Measurements from ENCODE around the gene ING1.
"Not testable (repeated sequence)": the region's sequence is repeated elsewhere in the genome, so short reads cannot be mapped to it uniquely, and the experiment has no call there.

The ING1 gene

DNA sequence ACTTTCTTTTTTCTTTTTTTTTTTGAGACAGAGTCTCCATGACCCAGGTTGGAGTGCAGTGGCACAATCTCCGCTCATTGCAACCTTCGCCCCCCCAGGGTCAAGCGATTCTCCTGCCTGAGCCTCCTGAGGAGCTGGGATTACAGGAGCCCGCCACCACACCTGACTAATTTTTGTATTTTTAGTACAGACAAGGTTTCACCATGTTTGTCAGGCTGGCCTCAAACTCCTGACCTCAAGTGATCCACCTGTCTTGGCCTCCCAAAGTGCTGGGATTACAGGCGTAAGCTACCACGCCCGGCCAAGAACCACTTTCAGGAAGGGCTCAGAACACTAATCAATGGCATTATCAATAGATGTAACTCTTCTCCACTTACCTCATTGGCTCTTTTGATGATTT lies 12.4 kb upstream of the ING1 start:
- not testable (repeated sequence) for H3K4me3 Mint-ChIP-seq; DNase-seq (ENCODE audit: low spot score in 2 of 2); H3K27me3 Mint-ChIP-seq; H3K9me3 Mint-ChIP-seq; ATAC-seq (ENCODE audit: low read depth); H3K27ac Mint-ChIP-seq
- H3K4me1 Mint-ChIP-seq = peaks cover 33% of the 10 kb centered on the region
- H3K36me3 Mint-ChIP-seq = peaks cover 32% of the 10 kb centered on the region

DNA sequence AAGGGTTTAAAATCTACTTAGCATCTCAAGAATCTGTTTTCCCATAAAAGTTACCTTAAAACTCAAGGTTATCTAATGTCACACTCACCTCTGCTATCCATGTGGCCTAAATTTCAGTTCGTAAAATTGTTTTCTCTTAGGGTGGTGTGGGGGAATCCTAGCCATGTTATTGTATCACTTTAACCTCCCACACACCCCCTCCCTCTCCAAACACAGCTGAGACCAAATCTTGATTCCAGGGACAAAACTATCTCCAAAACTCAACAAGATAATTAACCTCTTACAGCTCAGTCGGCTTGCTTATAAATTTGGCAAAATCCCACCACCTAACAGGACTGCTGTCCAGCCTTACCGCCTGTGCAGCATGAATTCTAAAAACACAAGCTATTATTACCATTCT lies 11.4 kb upstream of the ING1 start:
- Mint-ChIP-seq H3K4me1 (peaks cover 37% of the 10 kb centered on the region), H3K27ac (peak overlapping the region; percentile 62), H3K4me3 (no peak overlapping the region), H3K9me3 (no peaks in the 10 kb centered on the region), H3K27me3 (no peaks in the 10 kb centered on the region), H3K36me3 (peaks cover 27% of the 10 kb centered on the region)
- DNase-seq (ENCODE audit: low spot score in 2 of 2) (no peak), ATAC-seq (ENCODE audit: low read depth) (no peak)

DNA sequence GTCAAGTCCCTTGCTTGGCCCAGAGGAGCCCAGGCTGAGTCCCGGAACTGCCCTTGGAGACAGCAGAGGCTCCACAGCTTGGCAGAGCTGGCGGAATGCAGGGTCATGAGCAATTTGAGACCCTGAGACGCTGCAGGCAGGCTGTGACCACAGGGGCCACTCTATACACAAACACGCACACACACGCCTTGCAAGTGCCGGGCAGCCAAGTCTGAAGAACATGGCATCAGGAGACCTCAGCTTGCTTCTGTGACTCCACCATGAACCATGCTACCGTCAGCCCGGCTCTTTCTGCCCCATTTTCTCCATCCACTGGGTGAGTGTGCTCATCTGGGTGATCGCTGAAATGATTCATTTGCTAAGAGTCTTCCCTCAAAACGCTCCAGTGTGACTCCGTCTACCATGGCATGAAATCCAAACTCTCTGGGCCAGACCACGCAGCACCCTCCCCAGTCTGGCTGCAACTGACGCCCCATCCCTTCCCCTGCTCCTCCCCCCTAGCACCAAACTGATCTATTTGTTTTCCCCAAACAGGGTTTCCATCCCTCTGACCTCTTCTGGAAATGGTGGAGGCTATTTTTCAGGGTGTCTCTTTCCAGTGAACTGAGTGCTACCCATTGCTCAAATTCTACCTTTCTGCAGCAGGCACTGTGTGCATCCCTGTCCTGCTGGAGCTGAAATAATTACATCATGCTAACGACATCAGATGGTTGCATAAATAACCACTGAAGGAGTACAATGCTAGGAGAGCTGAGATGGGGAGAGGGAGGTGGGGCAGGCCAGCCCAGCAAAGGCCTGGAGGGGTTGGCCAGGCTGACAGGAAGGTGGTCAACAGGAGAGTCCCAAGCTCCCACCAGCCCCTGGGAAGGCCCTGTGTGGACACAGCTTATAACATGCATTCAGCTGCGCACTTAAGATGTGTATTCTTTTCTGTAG lies 10.6 kb upstream of the ING1 start:
- peaks cover 26% of the 10 kb centered on the region for H3K36me3 Mint-ChIP-seq
- H3K27me3 Mint-ChIP-seq = no peaks in the 10 kb centered on the region
- H3K27ac Mint-ChIP-seq = peak overlapping the region; percentile 62
- peak overlapping the region; percentile 41 for H3K4me3 Mint-ChIP-seq
- peaks cover 35% of the 10 kb centered on the region for H3K4me1 Mint-ChIP-seq
- ATAC-seq (ENCODE audit: low read depth) = no peak
- no peaks in the 10 kb centered on the region for H3K9me3 Mint-ChIP-seq
- no peak for DNase-seq (ENCODE audit: low spot score in 2 of 2)

DNA sequence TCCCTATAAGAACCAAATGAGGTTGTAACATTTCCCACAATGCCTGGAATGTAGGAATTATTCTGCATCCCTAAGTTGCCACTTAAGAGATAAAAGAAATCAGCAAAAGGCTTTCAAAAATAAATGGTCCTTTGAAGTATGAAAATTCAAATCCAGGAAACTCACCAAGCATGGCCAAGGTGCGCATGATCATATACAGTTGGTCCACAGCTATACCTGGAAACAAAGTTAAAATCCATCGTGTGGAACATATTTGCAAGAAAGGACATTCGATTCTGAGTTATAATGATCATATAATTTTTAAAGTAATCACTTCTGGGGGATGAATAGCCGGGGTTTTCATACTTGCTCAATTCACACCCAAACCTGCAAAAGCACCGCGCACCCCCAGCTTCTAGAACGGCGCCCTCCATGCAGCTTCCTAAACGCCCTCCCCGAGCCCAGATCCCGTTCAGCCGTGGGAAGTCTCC lies 8.1 kb upstream of the ING1 start:
- Mint-ChIP-seq H3K27ac (peak overlapping the region; percentile 83), H3K4me1 (peaks cover 26% of the 10 kb centered on the region), H3K9me3 (no peaks in the 10 kb centered on the region), H3K36me3 (peaks cover 10% of the 10 kb centered on the region), H3K27me3 (no peaks in the 10 kb centered on the region), H3K4me3 (peak overlapping the region; percentile 91)
- DNase-seq (ENCODE audit: low spot score in 2 of 2) (no peak), ATAC-seq (ENCODE audit: low read depth) (no peak)

DNA sequence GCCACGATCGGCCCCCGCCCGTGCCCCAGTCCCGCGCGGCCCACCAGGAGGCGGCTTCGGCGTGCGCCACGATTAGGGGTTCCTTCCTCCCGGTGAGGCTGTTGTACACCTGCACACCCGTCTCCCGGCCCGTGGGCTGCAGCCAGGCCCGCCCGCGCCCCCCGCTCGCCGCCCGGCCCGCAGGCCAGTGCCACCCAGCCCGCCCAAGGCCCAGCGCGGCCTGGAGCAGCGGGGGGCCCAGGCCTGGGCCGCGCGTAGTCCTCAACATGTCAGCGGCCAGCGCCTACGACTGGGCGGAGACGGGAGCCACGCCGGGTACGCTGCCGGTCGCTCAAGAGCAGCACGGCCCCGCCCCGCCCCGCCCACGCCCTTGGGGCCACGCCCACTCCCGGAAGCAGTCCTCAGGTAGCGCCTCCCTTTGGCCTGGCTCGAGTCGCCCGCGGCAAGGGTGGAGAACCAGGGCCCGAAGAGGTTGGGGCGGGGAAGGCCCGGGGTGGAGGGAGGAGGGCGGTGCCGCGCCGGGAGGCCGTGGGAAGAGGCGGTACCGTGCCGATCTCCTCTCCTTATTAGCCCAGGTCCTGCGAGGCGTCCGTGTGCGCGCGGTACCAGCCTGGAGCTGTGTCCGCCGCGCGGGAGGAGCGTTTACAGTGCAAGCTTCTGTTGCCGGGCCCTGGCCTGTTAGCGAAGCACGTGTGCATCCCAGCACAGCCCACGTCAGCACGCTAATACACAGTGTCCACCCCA lies 7.5 kb upstream of the ING1 start, which contains the start of gene CARS2:
CARS2 (minus strand) TSS at position 291 of the 744 bp plus-strand sequence; CDS start at position 268, 23 bp downstream.
- peaks cover 10% of the 10 kb centered on the region for H3K36me3 Mint-ChIP-seq
- H3K9me3 Mint-ChIP-seq = no peaks in the 10 kb centered on the region
- DNase-seq (ENCODE audit: low spot score in 2 of 2) = peak; percentile 77 to 78
- H3K4me3 Mint-ChIP-seq = peak within 1 kb of the TSS; percentile 91
- H3K27ac Mint-ChIP-seq = peak within 1 kb of the TSS; percentile 83
- peaks cover 26% of the 10 kb centered on the region for H3K4me1 Mint-ChIP-seq
- no peaks in the 10 kb centered on the region for H3K27me3 Mint-ChIP-seq
- ATAC-seq (ENCODE audit: low read depth) = peak; percentile 88

DNA sequence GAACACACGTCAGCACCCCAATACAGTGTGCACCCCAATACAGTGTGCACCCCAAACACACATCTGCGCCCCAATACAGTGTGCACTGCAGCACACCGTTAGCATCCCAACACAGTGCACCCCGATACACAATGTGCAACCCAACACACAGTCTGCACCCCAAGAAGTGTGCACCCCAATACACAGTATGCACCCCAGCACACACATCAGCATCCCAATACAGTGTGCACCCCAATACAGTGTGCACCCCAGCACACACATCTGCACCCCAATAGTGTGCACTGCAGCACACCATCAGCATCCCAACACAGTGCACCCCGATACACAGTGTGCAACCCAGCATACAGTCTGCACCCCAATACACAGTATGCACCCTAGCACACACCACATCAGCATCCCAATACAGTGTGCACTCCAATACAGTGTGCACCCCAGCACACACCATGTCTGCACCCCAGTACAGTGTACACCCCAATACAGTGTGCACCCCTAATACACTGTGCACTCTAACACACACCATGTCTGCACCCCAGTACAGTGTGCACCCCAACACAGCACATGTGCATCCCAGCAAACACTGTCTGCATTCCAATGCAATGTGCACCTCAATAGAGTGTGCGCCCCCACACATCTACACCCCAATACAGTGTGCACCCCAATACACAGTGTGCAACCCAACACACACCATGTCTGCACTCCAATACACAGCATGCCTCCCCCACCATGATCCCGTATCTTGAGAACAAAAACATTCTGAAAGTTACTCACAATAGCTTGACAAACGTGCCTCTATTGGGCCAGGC lies 6.7 kb upstream of the ING1 start:
- Mint-ChIP-seq H3K27ac (peak overlapping the region; percentile 83), H3K27me3 (no peaks in the 10 kb centered on the region), H3K36me3 (peaks cover 8% of the 10 kb centered on the region), H3K9me3 (no peaks in the 10 kb centered on the region), H3K4me1 (peaks cover 29% of the 10 kb centered on the region), H3K4me3 (peak overlapping the region; percentile 91)
- ATAC-seq (ENCODE audit: low read depth) = no peak
- DNase-seq (ENCODE audit: low spot score in 2 of 2) = no peak

DNA sequence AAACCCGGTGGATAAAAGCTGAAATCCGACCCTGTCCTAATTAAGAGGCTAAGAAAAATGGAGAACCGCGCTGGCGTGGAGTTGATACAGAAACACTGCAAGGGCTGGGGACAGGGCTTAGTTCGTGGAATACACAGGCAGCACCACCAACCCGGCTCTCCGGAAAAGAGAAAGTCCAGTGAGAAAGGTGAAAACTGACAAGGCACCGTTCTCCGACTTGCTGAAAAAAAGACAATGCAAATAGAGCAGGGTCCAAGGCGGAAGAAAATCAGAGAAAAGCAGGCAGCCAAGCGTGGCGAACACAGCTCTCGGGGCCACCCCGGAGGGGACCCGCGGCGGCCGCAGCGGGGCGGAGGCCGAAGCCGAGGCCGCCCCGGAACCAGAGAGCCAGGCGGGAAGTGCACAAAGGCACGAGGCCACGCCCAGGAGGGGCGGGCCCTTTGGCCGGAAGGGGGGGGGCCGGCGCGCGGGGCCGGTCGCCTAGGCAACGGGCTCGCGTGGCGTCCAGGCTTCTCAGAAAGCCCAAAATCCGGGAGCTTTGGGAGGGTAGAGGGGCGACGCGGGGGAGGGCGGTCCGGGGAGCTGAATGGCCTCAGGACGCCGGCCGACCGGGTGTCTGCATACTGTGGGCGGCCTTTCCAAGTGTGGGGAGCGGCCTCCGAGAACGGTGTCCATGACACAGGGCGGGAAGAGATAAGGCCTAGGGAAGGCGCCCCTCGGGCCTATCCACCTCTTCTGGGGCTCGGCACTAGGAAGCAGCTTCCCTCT lies 1.2 kb upstream of the ING1 start:
- Mint-ChIP-seq H3K36me3 (no peaks in the 10 kb centered on the region), H3K9me3 (no peaks in the 10 kb centered on the region), H3K27ac (peak overlapping the region; percentile 96), H3K4me3 (peak overlapping the region; percentile 100), H3K27me3 (no peaks in the 10 kb centered on the region), H3K4me1 (peaks cover 11% of the 10 kb centered on the region)
- DNase-seq (ENCODE audit: low spot score in 2 of 2) (peak; percentile 78 to 89), ATAC-seq (ENCODE audit: low read depth) (peak; percentile 30)

DNA sequence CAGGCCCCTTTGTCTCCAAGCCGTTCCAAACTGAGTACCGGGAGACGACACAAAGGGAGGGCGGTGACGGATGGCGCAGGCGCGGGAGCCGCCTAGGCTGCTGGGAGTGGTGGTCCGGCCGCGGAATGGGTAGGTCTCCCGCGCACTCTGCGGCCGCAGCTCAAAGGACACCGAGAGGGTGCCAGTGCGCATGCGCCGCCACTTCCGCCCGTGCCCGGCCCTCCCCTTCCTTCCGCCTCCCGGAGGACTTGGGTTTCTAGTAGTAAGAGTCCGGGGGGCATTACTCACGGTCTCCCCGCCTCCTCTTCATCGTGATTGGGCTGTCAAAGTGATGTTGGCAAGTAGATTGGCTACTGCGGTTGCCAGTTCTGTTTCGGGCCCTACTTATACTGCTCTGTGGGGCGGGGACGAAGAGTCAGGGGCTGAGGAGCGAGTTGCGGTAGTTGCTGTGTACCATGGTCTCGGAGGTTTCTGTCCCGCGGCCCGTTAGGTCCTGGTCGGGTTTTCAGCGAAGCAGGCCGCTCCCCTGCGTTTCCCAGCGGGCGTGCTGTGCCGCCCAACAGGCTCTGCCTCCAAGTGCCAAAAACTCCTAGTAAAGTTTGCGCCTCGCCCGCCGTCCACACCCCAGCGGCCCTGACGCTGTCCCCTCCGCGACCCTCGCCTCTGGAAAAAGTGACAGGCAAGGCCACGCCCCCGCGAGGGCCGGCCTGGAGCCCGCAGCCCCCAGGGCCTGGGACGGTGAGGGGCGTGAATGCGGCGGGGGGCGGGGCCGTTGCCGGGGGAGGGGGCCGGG lies 455 bp upstream of the ING1 start:
- H3K27me3 Mint-ChIP-seq = no peaks in the 10 kb centered on the region
- peaks cover 17% of the 10 kb centered on the region for H3K4me1 Mint-ChIP-seq
- ATAC-seq (ENCODE audit: low read depth) (peak; percentile 57), DNase-seq (ENCODE audit: low spot score in 2 of 2) (peak; percentile 96 to 99)
- no peaks in the 10 kb centered on the region for H3K9me3 Mint-ChIP-seq
- H3K4me3 Mint-ChIP-seq = peak overlapping the region; percentile 100
- peak overlapping the region; percentile 96 for H3K27ac Mint-ChIP-seq
- H3K36me3 Mint-ChIP-seq = no peaks in the 10 kb centered on the region

DNA sequence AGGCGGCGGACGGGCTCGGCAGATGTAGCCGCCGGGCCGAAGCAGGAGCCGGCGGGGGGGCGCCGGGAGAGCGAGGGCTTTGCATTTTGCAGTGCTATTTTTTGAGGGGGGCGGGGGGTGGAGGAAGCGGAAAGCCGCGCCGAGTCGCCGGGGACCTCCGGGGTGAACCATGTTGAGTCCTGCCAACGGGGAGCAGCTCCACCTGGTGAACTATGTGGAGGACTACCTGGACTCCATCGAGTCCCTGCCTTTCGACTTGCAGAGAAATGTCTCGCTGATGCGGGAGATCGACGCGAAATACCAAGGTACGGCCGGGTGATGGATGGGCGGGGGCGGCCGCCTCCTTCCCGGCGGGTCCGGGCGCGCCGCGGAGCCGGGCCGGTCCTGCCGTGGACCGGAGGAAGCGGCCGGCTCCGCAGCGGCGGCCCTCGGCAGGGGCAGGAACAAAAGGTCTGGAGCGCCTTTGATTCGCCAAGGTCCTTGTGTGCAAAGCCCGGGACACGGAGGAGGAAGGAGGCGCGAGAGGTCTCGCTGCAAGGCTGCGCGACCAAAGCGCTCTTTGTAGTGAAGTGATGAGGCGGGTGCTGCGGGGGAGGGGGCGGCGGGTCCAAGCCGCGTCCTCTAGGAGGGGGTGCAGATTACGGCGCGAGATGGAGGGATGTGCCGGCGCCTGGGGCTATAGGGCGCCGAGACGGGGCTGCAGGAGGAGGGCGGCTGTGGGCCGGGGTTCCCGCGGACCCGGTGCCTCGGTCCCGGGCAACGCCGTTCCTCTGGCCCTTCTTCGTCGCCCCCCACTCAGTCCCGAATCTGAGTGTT lies 689 bp downstream of the ING1 start:
- H3K4me3 Mint-ChIP-seq = peak overlapping the region; percentile 97
- H3K36me3 Mint-ChIP-seq = peaks cover 2% of the 10 kb centered on the region
- peak; percentile 59 to 63 for DNase-seq (ENCODE audit: low spot score in 2 of 2)
- H3K27ac Mint-ChIP-seq = peak overlapping the region; percentile 95
- H3K9me3 Mint-ChIP-seq = no peaks in the 10 kb centered on the region
- peak; percentile 7 for ATAC-seq (ENCODE audit: low read depth)
- peaks cover 22% of the 10 kb centered on the region for H3K4me1 Mint-ChIP-seq
- no peaks in the 10 kb centered on the region for H3K27me3 Mint-ChIP-seq

DNA sequence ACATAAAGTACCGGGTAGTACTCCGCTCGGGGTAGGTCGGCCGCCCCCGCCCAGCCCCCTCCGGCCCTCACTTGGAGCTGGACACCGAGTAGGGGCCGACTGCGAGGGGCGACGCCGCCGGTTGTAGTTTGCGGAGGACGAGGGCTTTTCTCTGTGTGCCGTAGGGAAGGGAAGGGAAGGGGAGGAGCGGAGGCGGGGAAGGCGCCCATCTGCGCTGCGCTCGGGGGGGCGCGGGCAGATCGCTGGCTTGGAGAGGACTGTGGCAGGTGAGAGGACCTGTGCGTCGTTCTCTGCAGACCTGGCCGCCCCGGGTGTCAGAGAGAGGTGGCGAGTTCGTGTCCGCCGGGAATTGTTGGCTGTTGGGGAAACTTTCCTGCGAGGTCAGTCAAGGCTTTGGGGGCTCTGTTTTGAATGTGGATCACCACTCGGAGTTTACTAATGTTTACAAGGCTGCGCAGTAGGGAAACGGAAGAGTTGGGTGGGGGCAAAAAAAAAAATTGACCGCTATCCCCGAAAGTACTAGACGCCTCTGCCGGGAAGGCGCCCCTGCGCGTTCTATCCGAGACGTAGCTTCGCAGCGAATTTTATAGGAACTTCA lies 1.4 kb downstream of the ING1 start:
- peak overlapping the region; percentile 97 for H3K4me3 Mint-ChIP-seq
- ATAC-seq (ENCODE audit: low read depth) = no peak
- H3K9me3 Mint-ChIP-seq = no peaks in the 10 kb centered on the region
- no peaks in the 10 kb centered on the region for H3K27me3 Mint-ChIP-seq
- H3K36me3 Mint-ChIP-seq = peaks cover 5% of the 10 kb centered on the region
- peak overlapping the region; percentile 95 for H3K27ac Mint-ChIP-seq
- peak in 1 of 2 donors; percentile 33 for DNase-seq (ENCODE audit: low spot score in 2 of 2)
- H3K4me1 Mint-ChIP-seq = peaks cover 25% of the 10 kb centered on the region

DNA sequence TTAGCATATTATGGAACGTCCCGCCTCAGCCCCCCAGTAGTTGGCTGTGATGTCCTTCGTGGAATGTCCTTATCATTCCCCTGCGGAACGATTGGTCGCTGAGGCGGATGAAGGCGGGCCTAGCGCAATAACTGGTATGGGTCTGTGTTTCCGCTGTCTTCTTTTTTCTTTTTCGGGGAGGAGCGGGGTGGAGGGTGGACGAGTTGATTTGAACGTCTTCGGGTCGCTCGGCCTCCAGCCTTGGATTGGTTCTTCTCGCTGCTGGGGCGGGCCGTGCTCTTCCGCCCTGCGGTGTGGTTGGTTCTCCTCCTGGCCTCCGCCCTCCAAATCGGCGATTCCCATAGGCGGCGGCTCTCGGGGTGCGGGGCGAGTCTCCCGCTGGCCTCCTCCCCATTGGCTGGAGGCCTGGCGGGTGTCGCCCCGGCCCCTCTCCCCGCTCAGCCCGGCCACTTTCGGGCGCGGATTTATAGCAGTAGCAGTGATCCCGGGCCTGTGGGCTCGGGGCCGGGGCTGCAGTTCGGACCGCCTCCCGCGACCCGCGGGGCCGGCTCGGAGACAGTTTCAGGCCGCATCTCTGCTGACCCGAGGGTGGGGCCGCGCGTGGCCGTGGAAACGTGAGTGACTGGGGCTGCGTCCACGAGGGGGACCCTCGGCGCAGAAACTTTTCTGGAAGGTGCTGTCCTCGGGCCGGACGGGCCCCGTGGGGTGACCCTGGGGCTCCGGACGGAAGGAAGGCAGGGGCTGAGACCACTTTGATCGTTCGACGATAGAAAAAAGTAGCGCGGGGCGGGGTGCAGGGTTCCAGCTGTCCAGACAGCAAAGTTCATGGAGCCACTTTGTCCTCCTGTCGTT lies 2.1 kb downstream of the ING1 start:
- Mint-ChIP-seq H3K36me3 (peaks cover 5% of the 10 kb centered on the region), H3K27me3 (no peaks in the 10 kb centered on the region)

More for the DNA sequence above, 2.1 kb downstream of the ING1 start:
- Mint-ChIP-seq H3K4me1 (peaks cover 25% of the 10 kb centered on the region), H3K4me3 (peak overlapping the region; percentile 97), H3K9me3 (no peaks in the 10 kb centered on the region), H3K27ac (peak overlapping the region; percentile 95)
- peak; percentile 59 for ATAC-seq (ENCODE audit: low read depth)
- DNase-seq (ENCODE audit: low spot score in 2 of 2) = peak; percentile 86 to 93

Measured in memory B cell (primary cell).